Esophagus (tissue), 2 donors: Measurements from ENCODE around the gene COL2A1. TPM values are rescaled to one million over a fixed set of nuclear protein-coding genes. Genes with fewer than 3 reads are reported as not detected.

Experiments used
- H3K27ac ChIP-seq, 2 donors: one replicate each; pipeline ENCODE4 v1.5.1; 2013; ENCODE audit warnings: low read depth in 2 of 2, mild to moderate bottlenecking in 2 of 2, inconsistent platforms in 1 of 2, low read length in 1 of 2, moderate library complexity in 1 of 2
- H3K27me3 ChIP-seq, 2 donors: one replicate each; pipeline ENCODE4 v1.6.1; 2013; ENCODE audit warnings: low read length in 2 of 2, control low read depth in 1 of 2, mild to moderate bottlenecking in 1 of 2; ENCODE audit not compliant: insufficient read depth in 2 of 2, control insufficient read depth in 1 of 2
- H3K36me3 ChIP-seq, 2 donors: one replicate each; pipeline ENCODE4 v1.6.1; 2013; ENCODE audit warnings: low read length in 1 of 2; ENCODE audit not compliant: control insufficient read depth in 2 of 2, insufficient read depth in 2 of 2
- H3K4me1 ChIP-seq, 2 donors: one replicate each; pipeline ENCODE4 v1.6.1; 2013; ENCODE audit warnings: low read length in 1 of 2; ENCODE audit not compliant: control insufficient read depth in 2 of 2, insufficient read depth in 2 of 2
- H3K4me3 ChIP-seq, 2 donors: one replicate each; pipeline ENCODE4 v1.5.1; 2013; ENCODE audit warnings: low read length in 2 of 2, mild to moderate bottlenecking in 2 of 2, low read depth in 1 of 2, moderate library complexity in 1 of 2
- H3K9me3 ChIP-seq, 2 donors: one replicate each; pipeline ENCODE4 v1.6.1; 2013; ENCODE audit warnings: mild to moderate bottlenecking in 2 of 2, low read depth in 1 of 2, low read length in 1 of 2, moderate library complexity in 1 of 2; ENCODE audit not compliant: control insufficient read depth in 2 of 2, insufficient read depth in 1 of 2
- WGBS, 2 donors: extraction: QIAGEN DNeasy Blood & Tissue Kit; methylation state at CpG; one replicate each; pipeline ENCODE4 v1.1.7; 2013; 5-methylcytosine and 5-hydroxymethylcytosine counted together
- polyA plus RNA-seq, 2 donors: library from polyadenylated mRNA; stranded (reverse); fragments of 200-250 nt; gene quantifications; one replicate each; pipeline ENCODE4 v1.2.3, GENCODE V29; 2013
- donor health status: healthy with polysubstance abuse.
- donor health status: Bipolar disorder and iron deficiency.

COL2A1 gene
- polyA plus RNA-seq, 2 donors = 0.01 TPM; not detected in 1

- Histone ChIP-seq H3K27me3 (no peaks in the 10 kb centered on the region), H3K36me3 (no peaks in the 10 kb centered on the region), H3K4me3 (no peak overlapping the region), H3K4me1 (no peaks in the 10 kb centered on the region), H3K27ac (no peak overlapping the region), H3K9me3 (no peaks in the 10 kb centered on the region)
- 93 to 96% methylated on average over 9 of the region's 9 CpGs for WGBS, 2 donors
Measured at GRCh38 chr12:47973870-47974269, 30.4 kb downstream of the COL2A1 start.

GRCh38 chr12:47972895-47973294, 31.4 kb downstream of the COL2A1 start:
- no peak overlapping the region for H3K4me3 ChIP-seq
- H3K9me3 ChIP-seq = no peaks in the 10 kb centered on the region
- H3K27me3 ChIP-seq = no peaks in the 10 kb centered on the region
- H3K36me3 ChIP-seq = no peaks in the 10 kb centered on the region
- 77 to 78% methylated on average over 6 of the region's 6 CpGs for WGBS, 2 donors
- H3K27ac ChIP-seq = no peak overlapping the region
- H3K4me1 ChIP-seq = no peaks in the 10 kb centered on the region

GRCh38 chr12:47970843-47971242, 33.4 kb downstream of the COL2A1 start:
- Histone ChIP-seq H3K36me3 (peaks cover 0 to 3% of the 10 kb centered on the region in 2 donors), H3K4me3 (no peak overlapping the region), H3K4me1 (peaks cover 0 to 2% of the 10 kb centered on the region in 2 donors), H3K27ac (no peak overlapping the region), H3K27me3 (no peaks in the 10 kb centered on the region), H3K9me3 (no peaks in the 10 kb centered on the region)
- 89 to 91% methylated on average over 7 of the region's 7 CpGs for WGBS, 2 donors

GRCh38 chr12:47969845-47970244, 34.4 kb downstream of the COL2A1 start:
- no peaks in the 10 kb centered on the region for H3K27me3 ChIP-seq
- no peak overlapping the region for H3K4me3 ChIP-seq
- peaks cover 0 to 2% of the 10 kb centered on the region in 2 donors for H3K4me1 ChIP-seq
- no peak overlapping the region for H3K27ac ChIP-seq
- 76 to 77% methylated on average over 3 of the region's 3 CpGs for WGBS, 2 donors
- H3K9me3 ChIP-seq = no peaks in the 10 kb centered on the region
- peaks cover 0 to 5% of the 10 kb centered on the region in 2 donors for H3K36me3 ChIP-seq

- Histone ChIP-seq H3K36me3 (peaks cover 0 to 5% of the 10 kb centered on the region in 2 donors), H3K4me3 (no peak overlapping the region), H3K9me3 (no peaks in the 10 kb centered on the region), H3K27me3 (no peaks in the 10 kb centered on the region), H3K4me1 (peaks cover 0 to 2% of the 10 kb centered on the region in 2 donors), H3K27ac (no peak overlapping the region)
- WGBS, 2 donors = 48 to 50% methylated on average over 5 of the region's 5 CpGs
Measured at GRCh38 chr12:47967461-47968321, 36.6 kb downstream of the COL2A1 start.

GRCh38 chr12:47965581-47965980, 38.7 kb downstream of the COL2A1 start:
- Histone ChIP-seq H3K4me1 (peaks cover 0 to 2% of the 10 kb centered on the region in 2 donors), H3K36me3 (peaks cover 0 to 5% of the 10 kb centered on the region in 2 donors), H3K27ac (no peak overlapping the region), H3K9me3 (no peaks in the 10 kb centered on the region), H3K4me3 (no peak overlapping the region), H3K27me3 (no peaks in the 10 kb centered on the region)
- WGBS, 2 donors = 83 to 94% methylated on average over 3 of the region's 3 CpGs

GRCh38 chr12:47964106-47964728, 40.1 kb downstream of the COL2A1 start:
- H3K27ac ChIP-seq = no peak overlapping the region

GRCh38 chr12:47963340-47964040, 40.8 kb downstream of the COL2A1 start, which contains the start of gene TMEM106C:
Gene TMEM106C, plus strand, starts transcription at chr12:47963596. Its CDS starts 641 bp downstream, at chr12:47964237.
- Histone ChIP-seq H3K36me3 (peaks cover 0 to 5% of the 10 kb centered on the region in 2 donors), H3K27me3 (no peaks in the 10 kb centered on the region), H3K4me3 (peak within 1 kb of the TSS; percentile 92 to 98), H3K27ac (peak within 1 kb of the TSS in 1 of 2 donors; percentile 73), H3K4me1 (peaks cover 0 to 2% of the 10 kb centered on the region in 2 donors), H3K9me3 (no peaks in the 10 kb centered on the region)
- 0 to 1% methylated on average over 59 of the region's 59 CpGs for WGBS, 2 donors

More at GRCh38 chr12:47964106-47964728, 40.1 kb downstream of the COL2A1 start:
- Histone ChIP-seq H3K4me1 (peaks cover 0 to 2% of the 10 kb centered on the region in 2 donors), H3K9me3 (no peaks in the 10 kb centered on the region), H3K4me3 (peak overlapping the region; percentile 92 to 98), H3K27me3 (no peaks in the 10 kb centered on the region), H3K36me3 (peaks cover 0 to 5% of the 10 kb centered on the region in 2 donors)
- 14 to 16% methylated on average over 18 of the region's 18 CpGs for WGBS, 2 donors

GRCh38 chr12:47962198-47962597, 42.1 kb downstream of the COL2A1 start:
- H3K27me3 ChIP-seq = no peaks in the 10 kb centered on the region
- no peak overlapping the region for H3K27ac ChIP-seq
- 88 to 89% methylated on average over 11 of the region's 11 CpGs for WGBS, 2 donors
- no peaks in the 10 kb centered on the region for H3K9me3 ChIP-seq
- H3K36me3 ChIP-seq = peaks cover 0 to 5% of the 10 kb centered on the region in 2 donors
- H3K4me3 ChIP-seq = no peak overlapping the region
- H3K4me1 ChIP-seq = peaks cover 0 to 2% of the 10 kb centered on the region in 2 donors
